HCT116 (cell line): Measurements from ENCODE around the gene KLHL22. TPM values are rescaled to one million over a fixed set of nuclear protein-coding genes. Genes with fewer than 3 reads are reported as not detected.
A peak's percentile ranks its signal among the peaks of the same experiment; 100 is the strongest.

Experiments used
- ATAC-seq: fragments of 200-7000 bp; cut with Tn5 transposase; 2 replicates; pipeline ENCODE4 v1.9.1; 2020; ENCODE audit warnings: mild to moderate bottlenecking, moderate library complexity
- BruUV-seq: library from RNA; stranded (reverse); fragments of 400-500 nt; replicated peaks from 2 replicates; lab custom pipeline; 2021; lab: Mats Ljungman, UMichigan
- CTCF ChIA-PET: fragments of 300-600 bp; sonication (Branson Sonifier 250); formaldehyde crosslinking; loops from one replicate; lab custom pipeline; 2021; ENCODE audit warnings: antibody characterized with exemption; lab: Charles Lee
- POLR2A ChIA-PET: fragments of 300-600, 350-600 bp; sonication (Branson Sonifier 250); formaldehyde crosslinking; loops from one replicate; lab custom pipeline; 2021; ENCODE audit warnings: antibody characterized with exemption; lab: Charles Lee
- RAD21 ChIA-PET, 2 experiments: fragments of 300-600 bp; sonication (Branson Sonifier 250); formaldehyde crosslinking; loops; one replicate each; lab custom pipeline; 2023; ENCODE audit warnings: low total read pairs in 2 of 2; ENCODE audit not compliant: uncharacterized antibody in 2 of 2, unreplicated experiment in 2 of 2, low non-redundant PET in 1 of 2; lab: Charles Lee
- DNase-seq: peaks from one replicate; pipeline ENCODE4 v3.0.0-alpha.2; 2010; ENCODE audit warnings: low read depth, low spot score
- H2AFZ ChIP-seq: fragments of 200-600 bp; shearing (Covaris generic), sonication (generic); 2 replicates; pipeline ENCODE4 v1.6.1; 2017; ENCODE audit warnings: low read depth, mixed run types, mixed read lengths, antibody characterized with exemption, low read length; ENCODE audit not compliant: poor library complexity, severe bottlenecking
- H3K27ac ChIP-seq: 2 replicates; pipeline ENCODE4 v1.5.1; 2012; ENCODE audit warnings: low read depth, low read length
- H3K27me3 ChIP-seq: fragments of 200-600 bp; sonication (generic); 2 replicates; pipeline ENCODE4 v1.6.1; 2016; ENCODE audit warnings: mixed run types, low read length, mixed read lengths; ENCODE audit not compliant: insufficient read depth
- H3K36me3 ChIP-seq, 2 experiments: fragments of 200-500 bp in 1 of 2; fragments of 200-600 bp in 1 of 2; sonication (Bioruptor generic) in 1 of 2; sonication (generic) in 1 of 2; 2 replicates each; pipeline versions ENCODE4 v1.5.1 to v1.6.1; 2014 to 2016; ENCODE audit warnings: low read length in 2 of 2, inconsistent platforms in 1 of 2, mixed read lengths in 1 of 2, mixed run types in 1 of 2; ENCODE audit not compliant: insufficient read depth in 2 of 2, control insufficient read depth in 1 of 2
- H3K4me1 ChIP-seq, 2 experiments: fragments of 200-600 bp in 1 of 2; sonication (generic) in 1 of 2; 2 replicates each; pipeline versions ENCODE4 v1.5.1 to v1.6.1; 2012 to 2017; ENCODE audit warnings: low read length in 2 of 2, inconsistent platforms in 1 of 2, mild to moderate bottlenecking in 1 of 2, mixed read lengths in 1 of 2, mixed run types in 1 of 2, moderate library complexity in 1 of 2; ENCODE audit not compliant: insufficient read depth in 2 of 2, control insufficient read depth in 1 of 2
- H3K4me2 ChIP-seq: fragments of 200-600 bp; sonication (generic); 2 replicates; pipeline ENCODE4 v1.6.1; 2017; ENCODE audit warnings: mixed run types, low read length, mixed read lengths
- H3K4me3 ChIP-seq, 2 experiments: fragments of 200-600 bp in 1 of 2; sonication (generic) in 1 of 2; replicated peaks in 1 of 2; 2 replicates each; pipeline ENCODE4 v1.5.1; 2011 to 2016; ENCODE audit warnings: low read length in 2 of 2, control low read depth in 1 of 2, low read depth in 1 of 2, mild to moderate bottlenecking in 1 of 2, mixed read lengths in 1 of 2, mixed run types in 1 of 2
- H3K79me2 ChIP-seq: fragments of 200-600 bp; sonication (generic); 2 replicates; pipeline ENCODE4 v1.6.1; 2017; ENCODE audit warnings: mild to moderate bottlenecking, mixed run types, low read length, moderate library complexity, mixed read lengths; ENCODE audit not compliant: insufficient read depth
- H3K9ac ChIP-seq: fragments of 200-600 bp; sonication (generic); 2 replicates; pipeline ENCODE4 v1.6.1; 2016; ENCODE audit warnings: low read length, mixed read lengths
- H3K9me2 ChIP-seq: fragments of 200-600 bp; sonication (generic), shearing (Covaris generic); 2 replicates; pipeline ENCODE4 v1.6.1; 2017; ENCODE audit warnings: mixed run types, mild to moderate bottlenecking, moderate library complexity; ENCODE audit not compliant: insufficient read depth
- H3K9me3 ChIP-seq, 2 experiments: fragments of 200-500 bp in 1 of 2; fragments of 200-600 bp in 1 of 2; sonication (Bioruptor generic) in 1 of 2; sonication (generic) in 1 of 2; 2 replicates each; pipeline ENCODE4 v1.6.1; 2014 to 2017; ENCODE audit warnings: low read length in 2 of 2, mixed read lengths in 2 of 2, inconsistent platforms in 1 of 2, low read depth in 1 of 2, mild to moderate bottlenecking in 1 of 2, mixed run types in 1 of 2, moderate library complexity in 1 of 2; ENCODE audit not compliant: control insufficient read depth in 1 of 2, insufficient read depth in 1 of 2
- H4K20me1 ChIP-seq: fragments of 200-600 bp; sonication (generic), shearing (Covaris generic); 2 replicates; pipeline ENCODE4 v1.6.1; 2017; ENCODE audit warnings: mixed run types, mild to moderate bottlenecking, moderate library complexity; ENCODE audit not compliant: insufficient read depth
- ATF3 ChIP-seq: IDR thresholded peaks from 2 replicates; pipeline ENCODE4 v1.6.1; 2012
- CBX3 ChIP-seq: IDR thresholded peaks from 2 replicates; pipeline ENCODE4 v1.6.1; 2012; ENCODE audit warnings: low read depth
- CEBPB ChIP-seq: IDR thresholded peaks from 2 replicates; pipeline ENCODE4 v1.6.1; 2012; ENCODE audit warnings: low read depth
- EGR1 ChIP-seq: IDR thresholded peaks from 2 replicates; pipeline ENCODE4 v1.6.1; 2012; ENCODE audit warnings: low read depth
- ELF1 ChIP-seq: IDR thresholded peaks from 2 replicates; pipeline ENCODE4 v1.6.1; 2012; ENCODE audit warnings: low read depth, borderline replicate concordance
- EZH2phosphoT487 ChIP-seq: fragments of 200-600 bp; IDR thresholded peaks from 2 replicates; pipeline ENCODE4 v1.6.1; 2018; ENCODE audit warnings: antibody characterized with exemption, borderline replicate concordance
- FOSL1 ChIP-seq: IDR thresholded peaks from 2 replicates; pipeline ENCODE4 v1.6.1; 2012; ENCODE audit warnings: low read depth
- POLR2AphosphoS5 ChIP-seq: IDR thresholded peaks from 2 replicates; pipeline ENCODE4 v1.6.1; 2011; ENCODE audit warnings: mild to moderate bottlenecking, low read depth, low read length, moderate library complexity
- REST ChIP-seq: IDR thresholded peaks from 2 replicates; pipeline ENCODE4 v1.6.1; 2012; ENCODE audit warnings: low read depth
- SIN3A ChIP-seq: IDR thresholded peaks from 2 replicates; pipeline ENCODE4 v1.6.1; 2012; ENCODE audit warnings: low read depth
- SP1 ChIP-seq: IDR thresholded peaks from 2 replicates; pipeline ENCODE4 v1.6.1; 2012; ENCODE audit warnings: low read depth
- SRF ChIP-seq: IDR thresholded peaks from 2 replicates; pipeline ENCODE4 v1.6.1; 2012; ENCODE audit warnings: low read depth
- YY1 ChIP-seq: IDR thresholded peaks from 2 replicates; pipeline ENCODE4 v1.6.1; 2011; ENCODE audit warnings: low read length, low read depth, moderate library complexity, mild to moderate bottlenecking; ENCODE audit not compliant: insufficient replicate concordance; ENCODE audit errors: extremely low read depth
- ZFX ChIP-seq: fragments of 450-650 bp; IDR thresholded peaks from 2 replicates; pipeline ENCODE4 v1.6.1; 2017
- ZNF274 ChIP-seq: fragments of 200-500 bp; sonication (Bioruptor generic); IDR thresholded peaks from 2 replicates; pipeline ENCODE4 v1.6.1; 2014; ENCODE audit warnings: mild to moderate bottlenecking, low read depth, low read length, inconsistent platforms
- intact Hi-C: fragments of 100-400 bp; cut with micrococcal nuclease; formaldehyde crosslinking; loops from 2 replicates; pipeline ENCODE4 v1.10.0; 2022
- total RNA-seq: library from RNA; stranded (reverse); gene quantifications from one replicate; pipeline ENCODE4 v1.2.1, GENCODE V29; 2021; ENCODE audit not compliant: unreplicated experiment

Gene KLHL22
- total RNA-seq, 1 experiment from 2014 or later = 16.4 TPM

GRCh38 chr22:20430101-20430719 lies 65.4 kb downstream of the KLHL22 start (continued):
- TF ChIP-seq REST (no peak), SIN3A (no peak), CEBPB (no peak)

- peak overlapping the region; percentile 42 to 53 for H3K4me3 ChIP-seq
- RAD21 ChIA-PET = interaction anchor here in 1 of 2 experiments (0.6 to 0.7 kb wide), 3 partner anchors 15 to 139 kb away, joined by 3 to 5 read pairs (median 3); no protein-coding TSS in a partner anchor
- peak overlapping the region; percentile 90 for H3K4me2 ChIP-seq
- no peak overlapping the region for H3K27ac ChIP-seq
- H4K20me1 ChIP-seq = no peaks in the 10 kb centered on the region
- peaks cover 16 to 35% of the 10 kb centered on the region in 2 experiments for H3K4me1 ChIP-seq
- peak; percentile 67 for ATAC-seq
- no peak overlapping the region for H2AFZ ChIP-seq
- no TSS peak for BruUV-seq
- H3K79me2 ChIP-seq = no peaks in the 10 kb centered on the region
- no peaks in the 10 kb centered on the region for H3K9me2 ChIP-seq
- CTCF ChIA-PET = interaction anchor here (1.0 to 1.6 kb wide), 3 partner anchors 11 to 27 kb away, joined by 3 to 19 read pairs (median 4); no protein-coding TSS in a partner anchor
- peak overlapping the region; percentile 35; the same call in 1 of the 2 replicates for H3K9ac ChIP-seq
- DNase-seq = no peak
- no peak for TF ChIP-seq SP1
- TF ChIP-seq CBX3 = no peak
- no peak for TF ChIP-seq ELF1
- TF ChIP-seq ATF3 = no peak
- TF ChIP-seq YY1 = no peak
- no peak for TF ChIP-seq SIN3A
- no peak for TF ChIP-seq ZFX
- TF ChIP-seq EGR1 = no peak
- no peak for TF ChIP-seq REST
- TF ChIP-seq ZNF274 = no peak
- no peak for TF ChIP-seq FOSL1
- no peak for TF ChIP-seq SRF
- TF ChIP-seq EZH2phosphoT487 = no peak
- TF ChIP-seq POLR2AphosphoS5 = no peak
- H3K27me3 ChIP-seq = no peaks in the 10 kb centered on the region
- POLR2A ChIA-PET = interaction anchor here (1.1 kb wide), 1 partner anchor 12 kb away, joined by 3 read pairs; no protein-coding TSS in a partner anchor
- intact Hi-C loops = no loop called here
- H3K36me3 ChIP-seq = no peaks in the 10 kb centered on the region
- H3K9me3 ChIP-seq = no peaks in the 10 kb centered on the region
These were observed 66.1 kb downstream of the KLHL22 start for GRCh38 chr22:20429254-20430100.
